DND-41 (cell line): ENCODE results near the gene IDH2.

ENCODE experiments used
- CTCF ChIP-seq: IDR thresholded peaks from 2 replicates; pipeline ENCODE4 v1.5.1; 2012; ENCODE audit warnings: borderline replicate concordance, low read length, moderate library complexity, mild to moderate bottlenecking; ENCODE audit not compliant: poor library complexity, severe bottlenecking; ENCODE audit errors: extremely low read depth
- EZH2 ChIP-seq: IDR thresholded peaks from 3 replicates; pipeline ENCODE4 v1.6.1; 2012; ENCODE audit warnings: borderline replicate concordance, low read depth, mild to moderate bottlenecking, moderate library complexity, low read length, inconsistent platforms; ENCODE audit not compliant: severe bottlenecking

DNA sequence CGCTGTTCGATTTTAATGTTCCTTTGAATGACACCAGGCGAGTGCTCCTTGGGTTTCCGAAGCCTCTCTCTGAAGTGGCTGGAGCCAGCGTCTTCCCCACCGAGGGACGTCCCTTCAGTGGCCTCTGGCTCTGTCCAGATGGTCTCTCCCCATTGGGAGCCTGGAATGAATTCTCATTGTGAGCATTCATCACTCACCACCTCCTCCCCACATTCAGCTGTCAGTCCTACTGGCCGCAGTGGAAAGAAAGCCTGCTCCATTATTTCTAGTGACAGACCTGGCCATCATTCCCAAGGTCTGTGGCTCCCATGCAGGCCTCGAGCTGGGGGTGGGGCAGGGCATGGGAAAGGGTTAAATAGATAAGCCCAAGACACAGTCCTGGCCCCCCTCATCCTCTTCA, 65.9 kb downstream of the IDH2 start:
- TF ChIP-seq CTCF (no peak), EZH2 (no peak)
